ENCODE results near the gene SUPT16H. TPM values are rescaled to one million over a fixed set of nuclear protein-coding genes. Genes with fewer than 3 reads are reported as not detected.
A peak's percentile ranks its signal among the peaks of the same experiment; 100 is the strongest.

Gene SUPT16H
- total and polyA plus RNA-seq, 12 donors, result 24.8 to 36.1 (median 30.2) TPM

- no peak for TF ChIP-seq CTCF (IDR thresholded peaks at IDR 0.05)
- intact Hi-C loops (cut with DNase I), result no loop called here
- 0 to 31% methylated on average over 1 of the region's 1 CpG for WGBS, 2 donors
Observed at GRCh38 chr14:21395450-21395849, 11.6 kb upstream of the SUPT16H start.

GRCh38 chr14:21385188-21385904, 1.5 kb upstream of the SUPT16H start:
- Histone ChIP-seq H3K4me1 (peaks cover 0 to 40% (median 25%) of the 10 kb centered on the region in 9 donors), H3K36me3 (peaks cover 0 to 58% (median 22%) of the 10 kb centered on the region in 9 donors), H3K4me3 (peak overlapping the region in 2 of 10 donors; percentile 70 to 74), H3K9me3 (no peaks in the 10 kb centered on the region), H3K27me3 (no peaks in the 10 kb centered on the region), H3K27ac (peak overlapping the region in 5 of 10 donors; percentile 90 to 95 (median 94))
- ATAC-seq (no peak), DNase-seq (no peak)
- intact Hi-C loops (cut with DNase I), result loop anchor here in 6 of 10 donors (5.0 to 10.0 kb wide), 5 partner anchors 47 to 151 kb away; partner anchors contain the start of genes HNRNPC (in 2 of the 6) and CHD8 (in 1 of the 6)
- WGBS, 2 donors, result 88 to 94% methylated on average over 7 of the region's 7 CpGs
- TF ChIP-seq CTCF (IDR thresholded peaks at IDR 0.05), result no peak

More at GRCh38 chr14:21395450-21395849, 11.6 kb upstream of the SUPT16H start:
- no peak for ATAC-seq
- H3K9me3 ChIP-seq, result no peaks in the 10 kb centered on the region
- no peak overlapping the region for H3K4me3 ChIP-seq
- no peaks in the 10 kb centered on the region for H3K27me3 ChIP-seq
- no peak overlapping the region for H3K27ac ChIP-seq
- H3K36me3 ChIP-seq, result peaks cover 3 to 100% (median 99%) of the 10 kb centered on the region in 9 donors
- no peak for DNase-seq
- H3K4me1 ChIP-seq, result no peaks in the 10 kb centered on the region

- TF ChIP-seq CTCF (IDR thresholded peaks at IDR 0.05), result no peak
- 0 to 1% methylated on average over 12 of the region's 12 CpGs for WGBS, 2 donors
- Histone ChIP-seq H3K9me3 (no peaks in the 10 kb centered on the region), H3K27me3 (no peaks in the 10 kb centered on the region), H3K4me1 (peaks cover 0 to 48% (median 27%) of the 10 kb centered on the region in 9 donors), H3K36me3 (peaks cover 0 to 50% (median 16%) of the 10 kb centered on the region in 9 donors), H3K4me3 (peak overlapping the region; percentile 57 to 94 (median 76)), H3K27ac (peak overlapping the region; percentile 75 to 95 (median 90))
- no peak for ATAC-seq
- intact Hi-C loops (cut with DNase I), result loop anchor here in 7 of 10 donors (5.0 to 10.0 kb wide), 6 partner anchors 53 to 150 kb away; partner anchors contain the start of genes HNRNPC (in 2 of the 7) and CHD8 (in 1 of the 7)
- DNase-seq, result no peak
Observed at GRCh38 chr14:21384494-21384851, 654 bp upstream of the SUPT16H start.

- peaks cover 0 to 39% (median 3%) of the 10 kb centered on the region in 9 donors for H3K36me3 ChIP-seq
- TF ChIP-seq CTCF (IDR thresholded peaks at IDR 0.05), result no peak
- no peaks in the 10 kb centered on the region for H3K9me3 ChIP-seq
- H3K4me1 ChIP-seq, result peaks cover 0 to 52% (median 27%) of the 10 kb centered on the region in 9 donors
- peak; percentile 21 to 23 for DNase-seq
- ATAC-seq, result peak; percentile 14 to 63 (median 44)
- no peaks in the 10 kb centered on the region for H3K27me3 ChIP-seq
- peak overlapping the region; percentile 57 to 94 (median 76) for H3K4me3 ChIP-seq
- peak overlapping the region; percentile 75 to 95 (median 90) for H3K27ac ChIP-seq
- WGBS, 2 donors, result 0% methylated on average over 39 of the region's 39 CpGs
- intact Hi-C loops (cut with DNase I), result loop anchor here in 7 of 10 donors (5.0 to 10.0 kb wide), 6 partner anchors 54 to 148 kb away; partner anchors contain the start of genes HNRNPC (in 2 of the 7) and CHD8 (in 1 of the 7)
Observed at GRCh38 chr14:21382886-21383847, 652 bp downstream of the SUPT16H start.

All from heart right ventricle (tissue), 16 donors.